ENCODE data around the gene MITF.

Gene MITF

GRCh38 chr3:69755795-69756194, 16.5 kb downstream of the MITF start:
- DNase-seq (ENCODE audit: low read depth): no peak

- peak; percentile 56 for DNase-seq (ENCODE audit: low read depth)
Measured at GRCh38 chr3:69761896-69762767, 22.9 kb downstream of the MITF start.

GRCh38 chr3:69762768-69763229, 23.5 kb downstream of the MITF start:
- DNase-seq (ENCODE audit: low read depth): no peak

GRCh38 chr3:69763458-69763857, 24.2 kb downstream of the MITF start:
- no peak for DNase-seq (ENCODE audit: low read depth)

- DNase-seq (ENCODE audit: low read depth): no peak
Measured at GRCh38 chr3:69764121-69764741, 25.0 kb downstream of the MITF start.

- no peak for DNase-seq (ENCODE audit: low read depth)
Measured at GRCh38 chr3:69764861-69765260, 25.6 kb downstream of the MITF start.

GRCh38 chr3:69766638-69767037, 27.4 kb downstream of the MITF start:
- no peak for DNase-seq (ENCODE audit: low read depth)

- DNase-seq (ENCODE audit: low read depth): no peak
Measured at GRCh38 chr3:69767571-69767970, 28.3 kb downstream of the MITF start.

- DNase-seq (ENCODE audit: low read depth): no peak
Measured at GRCh38 chr3:69768438-69768837, 29.2 kb downstream of the MITF start.

GRCh38 chr3:69770219-69770618, 31.0 kb downstream of the MITF start:
- DNase-seq (ENCODE audit: low read depth): peak; percentile 65

- no peak for DNase-seq (ENCODE audit: low read depth)
Measured at GRCh38 chr3:69770976-69771634, 31.8 kb downstream of the MITF start.

- no peak for DNase-seq (ENCODE audit: low read depth)
Measured at GRCh38 chr3:69772152-69772867, 33.0 kb downstream of the MITF start.

GRCh38 chr3:69774029-69774428, 34.8 kb downstream of the MITF start:
- no peak for DNase-seq (ENCODE audit: low read depth)

- DNase-seq (ENCODE audit: low read depth): no peak
Measured at GRCh38 chr3:69775751-69776150, 36.5 kb downstream of the MITF start.

GRCh38 chr3:69776289-69776688, 37.0 kb downstream of the MITF start:
- no peak for DNase-seq (ENCODE audit: low read depth)

GRCh38 chr3:69776920-69777581, 37.8 kb downstream of the MITF start:
- DNase-seq (ENCODE audit: low read depth): no peak

GRCh38 chr3:69777582-69777967, 38.3 kb downstream of the MITF start:
- DNase-seq (ENCODE audit: low read depth): no peak

GRCh38 chr3:69781593-69781992, 42.3 kb downstream of the MITF start:
- no peak for DNase-seq (ENCODE audit: low read depth)

- DNase-seq (ENCODE audit: low read depth): no peak
Measured at GRCh38 chr3:69784954-69785514, 45.8 kb downstream of the MITF start.

GRCh38 chr3:69785769-69786320, 46.6 kb downstream of the MITF start:
- DNase-seq (ENCODE audit: low read depth): no peak

- no peak for DNase-seq (ENCODE audit: low read depth)
Measured at GRCh38 chr3:69786854-69787253, 47.6 kb downstream of the MITF start.

Data from HS-5 (cell line).